ENCODE data around the gene DOC2B. TPM values are rescaled to one million over a fixed set of nuclear protein-coding genes. Genes with fewer than 3 reads are reported as not detected.

Gene DOC2B
- polyA plus RNA-seq, 6 donors from 2014 or later = not detected

DNA sequence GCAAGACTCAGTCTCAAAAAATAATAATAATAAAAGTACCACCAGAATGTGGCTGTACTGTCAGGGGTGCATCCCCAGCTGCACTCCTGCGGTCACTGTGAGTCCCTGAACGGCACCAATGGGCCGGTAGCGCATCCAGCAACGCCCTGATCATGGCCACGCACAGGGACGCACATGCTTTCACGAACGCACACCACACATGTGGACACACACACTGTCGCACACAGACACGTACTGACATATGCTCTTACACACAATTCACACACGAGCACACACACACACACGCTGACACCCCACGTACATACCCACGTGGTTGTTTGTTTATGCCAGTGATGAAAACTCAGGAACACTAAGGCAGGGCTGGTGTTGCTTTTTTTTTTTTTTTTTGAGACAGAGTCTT, 21.8 kb downstream of the DOC2B start:
- no peaks in the 10 kb centered on the region for H3K36me3 Mint-ChIP-seq
- no peak overlapping the region for H3K4me3 Mint-ChIP-seq
- H3K4me1 Mint-ChIP-seq = no peaks in the 10 kb centered on the region
- H3K27me3 Mint-ChIP-seq = peaks cover 4 to 36% (median 25%) of the 10 kb centered on the region in 3 donors
- DNase-seq (no peak), ATAC-seq (ENCODE audit: low read depth in 2 of 2) (no peak)
- no peak overlapping the region for H3K27ac Mint-ChIP-seq
- no peaks in the 10 kb centered on the region for H3K9me3 Mint-ChIP-seq

DNA sequence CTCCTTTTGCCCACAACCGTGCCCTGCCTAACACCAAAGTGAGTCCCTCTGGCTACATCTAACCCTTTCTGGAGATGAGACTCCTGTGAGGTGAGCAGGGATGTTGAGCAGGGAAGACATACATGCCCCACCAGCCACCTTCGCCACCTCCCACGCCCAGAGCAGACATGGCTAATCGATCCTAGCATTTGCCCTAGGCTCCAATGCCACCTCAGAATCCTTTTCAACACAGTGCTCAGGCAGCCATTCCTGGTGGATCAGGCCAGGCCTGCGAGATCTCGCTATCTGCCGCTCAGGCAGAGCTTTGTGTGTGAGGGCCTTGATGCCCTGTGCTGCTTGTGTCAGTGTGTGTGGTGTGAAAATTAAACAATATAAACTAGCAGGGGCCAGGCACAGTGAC, 23.1 kb downstream of the DOC2B start:
- no peak overlapping the region for H3K4me3 Mint-ChIP-seq
- H3K36me3 Mint-ChIP-seq = no peaks in the 10 kb centered on the region
- no peak for ATAC-seq (ENCODE audit: low read depth in 2 of 2)
- DNase-seq = no peak
- H3K27me3 Mint-ChIP-seq = peaks cover 9 to 35% (median 31%) of the 10 kb centered on the region in 3 donors
- no peaks in the 10 kb centered on the region for H3K4me1 Mint-ChIP-seq
- H3K9me3 Mint-ChIP-seq = peaks cover 0 to 2% (median 0%) of the 10 kb centered on the region in 7 donors
- no peak overlapping the region for H3K27ac Mint-ChIP-seq

DNA sequence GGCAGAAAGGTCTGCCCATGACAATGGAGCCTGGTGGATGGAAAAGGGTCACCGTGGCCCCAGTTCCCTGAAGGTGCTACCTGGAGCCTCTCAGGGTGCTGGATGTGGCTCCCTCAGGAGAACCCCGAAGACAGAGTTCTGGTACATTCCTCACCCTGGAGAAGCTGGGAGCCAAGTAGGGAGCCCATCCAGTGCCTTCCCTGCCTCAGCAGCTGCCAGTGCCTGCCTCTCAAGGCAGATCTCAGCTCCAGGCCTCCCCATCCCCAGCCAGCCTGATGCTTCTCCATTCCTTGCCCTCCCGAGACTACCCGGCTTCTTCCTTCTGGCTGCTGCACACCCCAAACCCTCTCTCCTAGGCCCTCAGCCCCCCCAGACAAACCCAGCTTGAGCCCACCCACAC, 23.5 kb downstream of the DOC2B start:
- no peaks in the 10 kb centered on the region for H3K4me1 Mint-ChIP-seq
- no peak overlapping the region for H3K27ac Mint-ChIP-seq
- no peak overlapping the region for H3K4me3 Mint-ChIP-seq
- peaks cover 9 to 35% (median 29%) of the 10 kb centered on the region in 3 donors for H3K27me3 Mint-ChIP-seq
- DNase-seq = no peak
- no peaks in the 10 kb centered on the region for H3K36me3 Mint-ChIP-seq
- peaks cover 0 to 2% (median 0%) of the 10 kb centered on the region in 7 donors for H3K9me3 Mint-ChIP-seq
- ATAC-seq (ENCODE audit: low read depth in 2 of 2) = no peak

DNA sequence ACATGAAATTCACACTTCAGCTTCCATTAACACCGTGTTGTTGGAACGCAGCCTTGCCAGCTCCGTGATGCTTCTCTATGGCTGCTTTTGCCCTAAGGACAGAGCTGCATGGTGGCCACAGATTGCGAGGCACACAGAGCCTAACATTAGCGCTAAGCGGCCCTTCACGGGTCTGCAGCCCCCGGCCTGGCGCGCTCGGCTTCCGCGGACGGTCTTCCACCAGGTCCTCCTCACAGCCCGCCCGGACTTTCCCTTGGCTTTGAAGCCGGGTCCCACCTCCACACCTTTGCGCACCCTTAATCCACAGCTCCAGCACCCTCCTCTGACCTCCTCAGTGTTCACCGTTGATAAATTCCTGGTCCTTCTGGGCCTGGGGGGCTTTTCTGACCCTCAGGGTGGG, 24.5 kb downstream of the DOC2B start:
- Mint-ChIP-seq H3K9me3 (peaks cover 0 to 2% (median 0%) of the 10 kb centered on the region in 7 donors), H3K4me1 (no peaks in the 10 kb centered on the region), H3K27me3 (peaks cover 6 to 29% (median 26%) of the 10 kb centered on the region in 3 donors), H3K27ac (peak overlapping the region in 1 of 6 donors; percentile 41), H3K4me3 (peak overlapping the region in 1 of 8 donors; percentile 42), H3K36me3 (no peaks in the 10 kb centered on the region)
- no peak for ATAC-seq (ENCODE audit: low read depth in 2 of 2)
- no peak for DNase-seq

DNA sequence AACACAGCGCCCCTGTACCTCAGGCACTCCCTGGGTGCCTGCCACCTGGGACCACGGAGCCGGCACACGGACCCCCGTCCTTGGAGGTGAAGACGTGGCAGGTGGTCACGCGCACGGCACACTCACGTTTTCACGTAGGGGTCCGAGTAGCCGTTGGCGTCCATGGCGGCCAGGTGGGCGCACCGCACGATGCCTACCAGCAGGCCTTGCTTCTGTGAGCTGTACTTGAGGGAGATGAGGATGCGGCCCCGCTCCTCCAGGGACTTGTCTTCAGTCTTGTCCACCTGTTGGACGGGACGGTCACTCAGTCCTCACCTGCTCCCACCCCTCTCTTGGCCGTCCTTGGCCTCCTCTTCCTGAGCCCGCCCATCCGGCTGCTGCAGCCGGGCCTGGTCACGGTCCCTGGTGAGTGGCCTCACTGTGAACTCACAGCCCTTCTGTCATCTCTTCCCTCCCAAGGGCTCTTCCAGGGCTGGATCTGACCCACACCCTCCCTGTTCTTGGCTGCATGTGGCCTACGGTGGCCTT, 25.3 kb downstream of the DOC2B start:
- Mint-ChIP-seq H3K4me1 (no peaks in the 10 kb centered on the region), H3K9me3 (peaks cover 0 to 2% (median 0%) of the 10 kb centered on the region in 7 donors), H3K4me3 (no peak overlapping the region), H3K36me3 (no peaks in the 10 kb centered on the region), H3K27me3 (peaks cover 11 to 21% (median 21%) of the 10 kb centered on the region in 3 donors), H3K27ac (no peak overlapping the region)
- DNase-seq = no peak
- no peak for ATAC-seq (ENCODE audit: low read depth in 2 of 2)

DNA sequence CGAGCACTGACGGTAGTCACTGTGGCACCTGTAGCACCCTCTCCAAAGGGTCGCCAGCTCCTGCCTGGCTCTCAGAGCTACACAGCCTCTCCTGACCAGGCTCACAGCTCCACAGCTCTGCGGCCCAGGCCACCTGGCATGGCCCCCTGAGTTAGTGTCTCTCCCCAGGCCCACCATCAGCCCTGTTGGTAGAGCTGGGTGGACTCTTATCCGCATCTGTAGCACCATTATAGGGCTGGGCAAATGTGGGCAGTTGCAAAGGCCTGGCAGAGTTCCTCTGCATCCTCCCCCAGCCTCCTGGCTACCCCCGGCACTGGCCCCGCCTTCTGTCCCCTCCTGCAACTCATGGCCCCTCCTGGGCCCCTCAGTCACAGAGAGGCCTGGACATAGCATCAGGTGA, 25.9 kb downstream of the DOC2B start:
- ATAC-seq (ENCODE audit: low read depth in 2 of 2) (no peak), DNase-seq (no peak)
- no peak overlapping the region for H3K27ac Mint-ChIP-seq
- no peaks in the 10 kb centered on the region for H3K4me1 Mint-ChIP-seq
- H3K4me3 Mint-ChIP-seq = no peak overlapping the region
- H3K9me3 Mint-ChIP-seq = peaks cover 0 to 2% (median 0%) of the 10 kb centered on the region in 7 donors
- peaks cover 13 to 19% (median 17%) of the 10 kb centered on the region in 3 donors for H3K27me3 Mint-ChIP-seq
- no peaks in the 10 kb centered on the region for H3K36me3 Mint-ChIP-seq

DNA sequence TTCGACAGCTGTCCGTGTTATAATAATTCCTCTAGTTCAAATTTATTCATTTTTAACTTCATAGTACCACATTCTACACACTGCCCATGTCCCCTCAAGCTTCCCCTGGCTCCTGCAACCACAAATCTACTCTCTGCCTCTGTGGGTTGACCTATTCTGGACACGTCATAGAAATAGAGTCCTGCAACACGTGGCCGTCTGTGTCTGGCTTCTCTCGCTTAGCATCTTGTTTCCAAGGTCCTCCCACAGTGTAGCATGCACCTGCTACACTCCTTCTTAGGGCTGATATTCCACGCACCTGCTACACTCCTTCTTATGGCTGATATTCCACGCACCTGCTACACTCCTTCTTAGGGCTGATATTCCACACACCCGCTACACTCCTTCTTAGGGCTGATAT, 27.6 kb downstream of the DOC2B start:
- no peak for ATAC-seq (ENCODE audit: low read depth in 2 of 2)
- H3K27ac Mint-ChIP-seq = no peak overlapping the region
- H3K27me3 Mint-ChIP-seq = peaks cover 18 to 26% (median 20%) of the 10 kb centered on the region in 3 donors
- no peaks in the 10 kb centered on the region for H3K36me3 Mint-ChIP-seq
- no peak overlapping the region for H3K4me3 Mint-ChIP-seq
- DNase-seq = no peak
- peaks cover 0 to 2% (median 0%) of the 10 kb centered on the region in 7 donors for H3K9me3 Mint-ChIP-seq
- H3K4me1 Mint-ChIP-seq = no peaks in the 10 kb centered on the region

DNA sequence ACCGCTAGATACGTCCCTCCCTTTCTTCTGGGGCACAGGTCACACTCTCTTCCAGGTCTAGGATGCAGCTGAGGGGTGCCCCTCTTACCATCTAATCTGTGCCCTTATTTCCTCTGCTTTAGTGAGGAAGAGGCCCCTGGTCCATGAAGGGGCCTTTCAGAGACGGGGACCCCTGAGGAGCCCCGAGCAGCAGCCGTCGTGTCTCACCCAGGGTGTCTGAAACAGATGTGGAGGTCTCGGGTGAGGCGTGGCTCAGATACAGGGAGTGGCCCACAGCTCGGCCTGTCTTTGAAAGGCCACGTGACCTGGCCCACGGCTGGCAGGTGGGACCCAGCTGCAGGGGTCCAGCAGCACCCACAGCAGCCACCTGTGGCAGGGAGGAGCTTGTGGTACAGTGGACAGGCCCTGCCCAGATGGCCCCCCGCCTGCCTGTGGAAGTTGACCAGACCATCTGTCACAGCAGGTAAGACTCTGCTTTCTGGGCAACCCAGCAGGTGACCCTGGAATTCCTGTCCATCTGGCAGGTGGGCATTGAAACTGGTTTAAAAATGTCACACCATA, 28.5 kb downstream of the DOC2B start:
- DNase-seq (no peak), ATAC-seq (ENCODE audit: low read depth in 2 of 2) (no peak)
- Mint-ChIP-seq H3K9me3 (peaks cover 0 to 2% (median 0%) of the 10 kb centered on the region in 7 donors), H3K27ac (no peak overlapping the region), H3K4me3 (no peak overlapping the region), H3K36me3 (no peaks in the 10 kb centered on the region), H3K4me1 (no peaks in the 10 kb centered on the region), H3K27me3 (peaks cover 18 to 28% (median 20%) of the 10 kb centered on the region in 3 donors)

DNA sequence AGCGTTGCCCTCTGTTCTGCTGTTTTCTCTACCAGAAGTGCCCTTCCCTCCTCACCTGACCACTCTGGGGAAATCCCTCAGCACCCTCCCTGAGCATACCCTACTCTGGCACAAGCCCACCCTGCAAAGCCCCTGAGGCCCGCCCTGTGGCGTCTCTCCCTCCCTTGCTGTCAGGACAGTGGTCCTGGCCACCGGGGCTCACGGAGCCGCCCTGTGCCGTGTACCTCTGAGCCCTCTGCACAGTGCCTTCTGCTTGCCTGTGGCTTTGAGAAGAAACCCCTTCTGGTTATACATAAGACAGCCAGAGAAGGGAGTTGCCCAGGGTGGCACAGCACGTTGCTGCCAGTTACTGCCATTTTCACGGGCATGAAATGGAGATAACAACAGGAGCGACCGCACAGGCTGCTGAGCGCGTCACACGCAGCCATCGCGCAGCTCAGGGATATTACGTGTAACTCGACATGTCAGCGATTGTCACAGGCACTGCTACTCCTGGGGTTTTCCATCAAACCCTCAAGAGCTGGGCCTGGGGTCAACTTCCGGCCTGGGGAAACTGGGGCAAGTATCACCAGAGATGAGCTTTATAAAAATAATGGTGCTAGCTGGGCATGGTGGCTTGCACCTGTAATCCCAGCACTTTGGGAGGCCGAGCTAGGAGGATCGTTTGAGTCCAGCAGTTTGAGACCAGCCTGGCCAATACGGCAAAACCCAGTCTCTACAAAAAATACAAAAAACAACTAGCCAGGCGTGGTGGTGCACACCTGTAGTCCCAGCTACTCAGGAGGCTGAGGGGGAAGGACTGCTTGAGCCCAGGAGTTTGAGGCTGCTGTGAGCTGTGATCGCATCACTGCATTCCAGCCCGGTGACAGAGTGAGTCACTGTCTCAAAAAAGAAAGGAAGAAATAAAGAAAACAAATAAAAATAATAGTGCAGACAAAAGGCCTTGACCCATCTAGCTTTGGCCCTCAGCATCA, 29.3 kb downstream of the DOC2B start:
- ATAC-seq (ENCODE audit: low read depth in 2 of 2) = no peak
- Mint-ChIP-seq H3K36me3 (no peaks in the 10 kb centered on the region), H3K4me1 (no peaks in the 10 kb centered on the region), H3K27ac (peak overlapping the region in 1 of 6 donors; percentile 9), H3K9me3 (peaks cover 0 to 2% (median 0%) of the 10 kb centered on the region in 7 donors), H3K4me3 (peak overlapping the region in 1 of 8 donors; percentile 44), H3K27me3 (peaks cover 18 to 27% (median 20%) of the 10 kb centered on the region in 3 donors)
- DNase-seq = no peak

DNA sequence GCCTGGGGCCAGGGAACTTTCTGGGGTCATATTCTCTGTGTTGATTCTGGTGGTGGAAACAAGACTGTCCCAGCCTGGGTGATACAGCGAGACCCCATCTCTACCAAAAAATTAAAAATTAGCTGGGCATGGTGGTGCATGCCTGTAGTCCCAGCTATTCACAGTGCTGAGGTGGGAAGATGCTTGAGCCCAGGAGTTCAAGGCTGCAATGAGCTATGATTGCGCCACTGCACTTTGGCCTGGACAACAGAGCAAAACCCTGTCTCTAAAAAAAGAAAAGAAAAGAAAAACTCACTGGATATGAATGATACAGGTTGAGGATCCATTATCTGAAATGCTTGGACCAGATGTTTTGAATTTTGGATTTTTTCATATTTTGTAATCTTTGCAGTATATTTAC, 30.4 kb downstream of the DOC2B start:
- Mint-ChIP-seq H3K27ac (peak overlapping the region in 1 of 6 donors; percentile 7), H3K9me3 (peaks cover 0 to 2% (median 0%) of the 10 kb centered on the region in 7 donors), H3K27me3 (peaks cover 18 to 21% (median 20%) of the 10 kb centered on the region in 3 donors), H3K36me3 (no peaks in the 10 kb centered on the region), H3K4me1 (no peaks in the 10 kb centered on the region), H3K4me3 (no peak overlapping the region)
- DNase-seq = no peak
- ATAC-seq (ENCODE audit: low read depth in 2 of 2) = no peak

DNA sequence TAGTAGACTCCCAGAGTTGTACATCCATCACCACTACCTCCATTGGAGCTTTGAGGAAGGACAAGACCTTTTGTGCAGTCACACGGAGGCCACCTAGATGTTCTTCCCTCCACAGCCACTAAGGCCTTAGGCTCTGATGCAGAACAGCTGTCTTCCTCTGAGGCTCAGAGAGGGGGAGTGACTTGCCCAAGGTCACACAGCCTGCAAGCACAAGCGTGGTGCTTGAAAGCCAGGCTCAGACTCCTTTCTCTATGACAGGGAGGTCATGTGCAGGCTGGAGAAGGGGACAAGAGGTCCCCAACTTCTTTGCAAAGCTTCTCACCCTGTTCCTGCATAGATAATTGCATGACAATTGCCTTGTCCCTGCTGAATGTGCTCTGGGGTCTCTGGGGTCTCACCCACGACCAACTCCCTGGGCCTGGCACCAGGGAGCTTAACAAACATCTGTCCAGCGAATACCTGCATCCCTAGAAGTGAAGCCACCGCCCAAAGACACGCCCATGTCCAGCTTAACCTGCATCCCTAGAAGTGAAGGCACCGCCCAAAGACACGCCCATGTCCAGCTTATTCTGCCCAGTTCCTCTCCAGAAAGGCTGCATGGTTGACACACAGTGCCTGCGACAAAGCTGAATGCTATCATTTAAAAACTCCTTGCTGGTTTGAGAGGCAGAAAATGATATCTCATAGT, 31.4 kb downstream of the DOC2B start:
- no peak for ATAC-seq (ENCODE audit: low read depth in 2 of 2)

DNA sequence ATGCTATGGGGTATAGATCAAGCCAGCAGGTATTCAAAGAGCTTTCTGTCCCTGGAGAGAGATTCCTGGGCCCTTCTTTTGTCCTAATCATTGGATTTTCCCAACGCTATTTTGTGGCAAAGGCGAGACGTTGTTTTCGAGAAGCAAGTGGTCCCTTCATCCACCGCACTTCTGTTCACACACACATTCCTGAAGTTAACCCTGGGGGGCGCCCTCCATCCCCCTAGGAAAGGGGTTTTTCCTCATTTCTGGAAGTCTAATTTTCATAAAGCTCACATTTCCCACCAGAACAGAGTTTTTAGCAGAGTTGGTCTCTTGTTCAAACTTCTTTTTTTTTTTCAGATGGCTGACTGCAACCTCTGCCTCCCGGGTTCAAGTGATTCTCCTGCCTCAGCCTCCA, 32.2 kb downstream of the DOC2B start:
- no peak for ATAC-seq (ENCODE audit: low read depth in 2 of 2)
- no peak overlapping the region for H3K4me3 Mint-ChIP-seq
- H3K9me3 Mint-ChIP-seq = peaks cover 0 to 2% (median 0%) of the 10 kb centered on the region in 7 donors
- no peak overlapping the region for H3K27ac Mint-ChIP-seq
- no peak for DNase-seq
- H3K36me3 Mint-ChIP-seq = no peaks in the 10 kb centered on the region
- no peaks in the 10 kb centered on the region for H3K4me1 Mint-ChIP-seq
- peaks cover 14 to 20% (median 16%) of the 10 kb centered on the region in 3 donors for H3K27me3 Mint-ChIP-seq

More for the DNA sequence above, 31.4 kb downstream of the DOC2B start:
- no peaks in the 10 kb centered on the region for H3K4me1 Mint-ChIP-seq
- no peaks in the 10 kb centered on the region for H3K36me3 Mint-ChIP-seq
- H3K9me3 Mint-ChIP-seq = peaks cover 0 to 2% (median 0%) of the 10 kb centered on the region in 7 donors
- H3K4me3 Mint-ChIP-seq = no peak overlapping the region
- peaks cover 15 to 20% (median 18%) of the 10 kb centered on the region in 3 donors for H3K27me3 Mint-ChIP-seq
- H3K27ac Mint-ChIP-seq = no peak overlapping the region
- no peak for DNase-seq

DNA sequence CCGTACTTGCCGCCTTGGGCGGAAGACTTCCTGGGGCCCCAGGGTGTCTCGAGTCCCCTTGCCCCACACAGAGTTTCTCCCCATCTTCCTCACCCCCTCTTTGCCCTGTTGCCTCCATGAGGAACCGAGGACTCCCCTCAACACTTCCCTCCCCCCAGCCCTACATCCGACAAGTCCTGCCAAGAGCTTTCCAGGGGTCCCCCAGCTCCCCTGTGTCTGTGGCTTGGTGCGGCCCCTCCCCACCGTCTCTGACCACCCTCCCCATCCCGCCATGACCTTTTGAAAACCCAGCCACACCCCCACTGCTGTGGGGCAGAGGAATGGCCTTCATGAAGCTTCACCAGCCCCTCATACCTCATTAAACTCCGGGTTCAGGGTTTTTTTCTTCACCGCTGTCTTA, 32.7 kb downstream of the DOC2B start:
- DNase-seq = no peak
- Mint-ChIP-seq H3K36me3 (no peaks in the 10 kb centered on the region), H3K4me1 (peaks cover 0 to under 1% (median 0%) of the 10 kb centered on the region in 3 donors), H3K27ac (peak overlapping the region in 1 of 6 donors; percentile 63), H3K9me3 (peaks cover 0 to under 1% (median 0%) of the 10 kb centered on the region in 7 donors), H3K27me3 (peaks cover 11 to 18% (median 14%) of the 10 kb centered on the region in 3 donors), H3K4me3 (no peak overlapping the region)
- ATAC-seq (ENCODE audit: low read depth in 2 of 2) = no peak

Measured in naive B cell (primary cell).